Measurements from ENCODE around the gene CLCNKA. TPM values are rescaled to one million over a fixed set of nuclear protein-coding genes. Genes with fewer than 3 reads are reported as not detected.
"Not testable (repeated sequence)": the region's sequence is repeated elsewhere in the genome, so short reads cannot be mapped to it uniquely, and the experiment has no call there.

CLCNKA gene
- total RNA-seq, 1 donor from 2014 or later = not detected

GRCh38 chr1:16015960-16016901 is 5.6 kb upstream of the CLCNKA start:
- intact Hi-C loops (cut with micrococcal nuclease) = loop anchor here (10.0 kb wide), 1 partner anchor 349 kb away; the partner anchor contains the start of gene SZRD1

GRCh38 chr1:16017076-16017460 is 4.8 kb upstream of the CLCNKA start:
- intact Hi-C loops (cut with micrococcal nuclease) = loop anchor here (10.0 kb wide), 1 partner anchor 348 kb away; the partner anchor contains the start of gene SZRD1

- intact Hi-C loops (cut with micrococcal nuclease) = loop anchor here (10.0 kb wide), 1 partner anchor 347 kb away; the partner anchor contains the start of gene SZRD1
Observed at GRCh38 chr1:16017461-16018303, 4.2 kb upstream of the CLCNKA start, which contains the start of gene HSPB7. TSS of gene HSPB7 (minus strand) at chr1:16018043. CDS start at chr1:16017963, 80 bp downstream.

DNA sequence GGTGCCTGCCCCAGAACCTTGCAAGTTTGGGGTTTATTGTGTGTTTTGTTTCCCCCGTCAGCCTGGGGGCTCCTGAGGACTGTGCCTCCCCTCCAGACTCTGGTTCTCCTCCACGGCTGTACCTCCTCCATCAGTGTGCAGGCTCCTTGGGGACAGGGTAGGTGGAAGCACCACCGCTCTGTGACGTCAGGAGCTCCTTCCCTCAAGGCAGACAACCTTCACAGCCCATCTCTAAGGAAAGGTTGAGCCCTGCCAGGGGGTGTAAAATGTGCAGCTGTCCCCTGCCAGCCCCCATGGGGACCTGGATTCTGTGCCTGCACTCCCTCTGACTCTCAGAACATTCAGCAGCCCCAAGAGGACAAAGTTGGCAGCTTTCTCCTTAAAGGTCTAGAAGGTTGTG is 3.5 kb upstream of the CLCNKA start:
- intact Hi-C loops (cut with micrococcal nuclease) = loop anchor here (10.0 kb wide), 1 partner anchor 346 kb away; the partner anchor contains the start of gene SZRD1

DNA sequence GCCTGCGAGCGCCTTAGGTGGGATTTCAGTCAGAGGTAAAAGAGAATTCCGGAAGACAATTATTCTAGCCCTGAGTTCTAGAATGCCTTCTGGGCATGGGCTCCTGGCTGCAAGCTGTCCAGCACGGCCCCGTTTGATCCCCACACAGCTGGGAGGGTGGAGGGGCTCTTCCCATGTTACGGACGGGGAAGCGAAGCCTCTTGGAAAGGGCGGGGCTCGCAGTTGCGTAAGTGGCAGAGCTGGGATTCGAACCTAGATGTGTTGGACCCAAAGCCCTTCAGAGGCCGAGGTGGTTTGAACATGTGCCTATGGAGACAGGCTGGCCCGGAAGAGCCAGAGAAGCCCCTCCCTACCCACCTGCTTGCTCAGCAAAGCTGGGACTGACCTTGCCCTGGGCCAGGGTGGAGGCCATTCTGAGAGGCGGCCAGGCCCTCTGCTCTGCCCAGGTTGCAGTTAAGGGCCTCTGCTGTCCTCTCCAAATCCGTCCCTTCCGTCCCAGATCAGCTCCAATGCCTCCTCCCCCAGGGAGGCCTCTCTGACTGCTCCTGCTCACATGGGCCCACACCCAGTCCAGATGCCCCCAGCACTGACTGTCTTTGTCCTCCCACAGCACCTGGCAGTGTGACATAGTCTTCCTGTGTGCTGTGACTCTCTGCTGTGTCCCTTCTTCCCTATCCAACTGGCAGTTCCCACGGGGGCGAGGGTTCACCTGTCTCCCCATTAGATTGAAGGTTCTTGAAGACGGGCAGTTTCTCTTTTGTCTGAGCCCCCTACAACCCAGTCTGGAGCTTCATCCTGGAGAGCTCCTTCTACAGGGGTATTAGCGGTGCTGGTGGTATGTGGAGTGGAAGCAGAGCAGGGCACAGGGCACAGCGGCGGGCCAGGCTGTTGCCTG is 2.8 kb upstream of the CLCNKA start:
- intact Hi-C loops (cut with micrococcal nuclease) = loop anchor here (10.0 kb wide), 1 partner anchor 346 kb away; the partner anchor contains the start of gene SZRD1

DNA sequence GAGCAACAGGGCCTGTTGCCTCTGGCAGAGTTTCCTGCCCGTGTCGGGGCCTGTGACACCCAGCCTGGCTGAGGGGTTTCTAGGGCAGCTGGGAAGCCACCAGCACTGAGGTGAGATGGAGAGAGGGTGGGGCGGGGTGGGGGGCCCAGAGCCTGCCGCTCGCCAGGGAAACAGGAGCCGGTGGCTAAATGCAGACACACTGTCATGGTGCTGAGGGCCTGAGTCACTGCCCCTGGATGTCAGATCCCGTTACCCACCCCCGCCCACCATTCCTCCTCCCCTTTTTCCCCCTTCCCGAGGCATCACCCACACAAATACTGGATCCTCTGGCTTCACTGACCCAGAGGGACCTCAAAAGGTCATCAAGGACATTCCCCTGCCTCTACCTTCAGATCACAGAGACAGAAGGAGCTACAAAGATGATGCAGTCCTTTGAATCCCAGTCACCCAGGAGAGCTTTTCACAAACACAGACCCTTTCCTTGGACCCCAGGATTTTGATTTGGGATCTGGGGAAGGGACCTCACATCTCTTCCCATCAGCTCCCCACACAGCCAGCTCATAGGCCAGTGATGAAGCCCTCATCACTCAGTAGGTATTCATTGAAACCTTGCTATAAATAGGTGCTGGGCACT is 2.1 kb upstream of the CLCNKA start:
- intact Hi-C loops (cut with micrococcal nuclease) = loop anchor here (10.0 kb wide), 1 partner anchor 345 kb away; the partner anchor contains the start of gene SZRD1

- intact Hi-C loops (cut with micrococcal nuclease) = no loop called here
Observed at GRCh38 chr1:16020325-16020724, 1.5 kb upstream of the CLCNKA start.

- intact Hi-C loops (cut with micrococcal nuclease) = not testable (repeated sequence)
Observed at GRCh38 chr1:16020878-16021277, 958 bp upstream of the CLCNKA start.

GRCh38 chr1:16022393-16022792 is 557 bp downstream of the CLCNKA start:
- intact Hi-C loops (cut with micrococcal nuclease) = no loop called here

DNA sequence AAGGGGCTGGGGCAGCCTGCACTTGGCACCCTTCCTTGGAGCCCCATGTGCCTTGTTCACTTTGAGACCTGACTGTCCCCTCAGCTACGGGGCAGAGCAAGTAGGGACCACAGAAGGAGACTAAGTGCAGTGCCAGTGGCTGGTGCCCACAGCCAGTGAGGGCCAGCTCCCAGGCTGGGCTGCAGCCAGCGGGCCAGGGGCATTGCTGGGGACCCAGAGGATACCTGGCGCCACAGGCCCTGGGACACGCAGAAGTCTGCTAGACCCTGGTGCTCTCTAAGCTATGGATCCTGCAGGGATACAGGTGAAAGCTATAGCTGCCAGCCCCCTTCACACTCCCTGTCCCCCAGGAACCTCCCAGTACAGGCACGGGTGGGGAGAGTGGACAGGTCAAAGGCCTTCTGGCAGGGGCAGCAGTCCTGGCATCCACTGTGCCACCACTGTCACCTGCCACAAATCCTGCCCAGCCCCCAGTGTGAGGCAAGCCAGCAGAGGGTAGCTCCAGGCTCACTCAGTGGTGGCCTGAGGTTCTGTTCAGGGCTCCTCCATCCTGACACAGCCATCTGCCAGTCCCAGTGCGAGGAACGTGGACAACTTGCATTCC is 1.3 kb downstream of the CLCNKA start:
- intact Hi-C loops (cut with micrococcal nuclease) = no loop called here

GRCh38 chr1:16026302-16026701 is 4.5 kb downstream of the CLCNKA start:
- intact Hi-C loops (cut with micrococcal nuclease) = not testable (repeated sequence)

GRCh38 chr1:16026723-16027484 is 5.1 kb downstream of the CLCNKA start:
- intact Hi-C loops (cut with micrococcal nuclease) = no loop called here

DNA sequence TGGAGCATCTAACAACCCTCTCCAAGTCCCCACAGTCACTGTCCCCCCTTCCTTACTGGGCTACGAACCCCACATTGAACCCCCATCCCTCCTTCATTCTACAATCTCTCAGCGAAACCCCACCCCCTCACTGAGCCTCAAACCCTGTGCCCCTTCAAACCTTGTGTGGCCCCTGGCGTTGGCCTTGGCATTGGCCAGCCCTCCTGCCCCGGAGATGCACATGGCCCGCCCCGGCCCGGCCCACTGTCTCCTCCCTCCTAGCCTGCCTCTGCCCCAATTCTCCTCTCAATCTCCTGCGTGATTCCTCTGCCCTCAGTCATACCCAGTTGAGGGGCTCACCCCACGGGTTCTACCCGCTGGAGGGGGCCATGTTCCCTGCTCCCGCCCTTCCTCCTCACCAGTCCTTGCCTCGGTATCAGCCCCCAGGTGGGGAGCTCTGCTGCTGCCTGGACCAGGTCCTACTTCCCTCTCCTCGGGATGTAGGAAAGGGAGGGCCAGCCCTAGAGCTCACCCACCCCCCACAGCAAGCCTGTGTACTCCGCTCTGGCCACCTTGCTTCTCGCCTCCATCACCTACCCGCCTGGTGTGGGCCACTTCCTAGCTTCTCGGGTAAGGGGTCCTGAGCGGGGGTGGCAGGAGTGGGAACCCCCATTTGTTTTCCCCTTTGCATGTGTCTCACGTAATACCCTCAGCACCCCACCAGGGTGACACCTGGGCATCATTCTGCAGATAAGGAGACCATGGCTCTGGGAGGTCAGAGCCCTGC is 6.6 kb downstream of the CLCNKA start:
- intact Hi-C loops (cut with micrococcal nuclease) = no loop called here

DNA sequence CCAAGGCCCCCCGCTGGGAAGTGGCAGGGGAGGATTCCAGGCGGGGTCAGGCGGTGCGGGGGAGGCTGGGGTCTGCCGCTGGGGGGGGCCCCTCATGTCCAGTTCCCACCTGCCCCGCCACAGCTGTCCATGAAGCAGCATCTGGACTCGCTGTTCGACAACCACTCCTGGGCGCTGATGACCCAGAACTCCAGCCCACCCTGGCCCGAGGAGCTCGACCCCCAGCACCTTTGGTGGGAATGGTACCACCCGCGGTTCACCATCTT is 7.1 kb downstream of the CLCNKA start:
- intact Hi-C loops (cut with micrococcal nuclease) = not testable (repeated sequence)

DNA sequence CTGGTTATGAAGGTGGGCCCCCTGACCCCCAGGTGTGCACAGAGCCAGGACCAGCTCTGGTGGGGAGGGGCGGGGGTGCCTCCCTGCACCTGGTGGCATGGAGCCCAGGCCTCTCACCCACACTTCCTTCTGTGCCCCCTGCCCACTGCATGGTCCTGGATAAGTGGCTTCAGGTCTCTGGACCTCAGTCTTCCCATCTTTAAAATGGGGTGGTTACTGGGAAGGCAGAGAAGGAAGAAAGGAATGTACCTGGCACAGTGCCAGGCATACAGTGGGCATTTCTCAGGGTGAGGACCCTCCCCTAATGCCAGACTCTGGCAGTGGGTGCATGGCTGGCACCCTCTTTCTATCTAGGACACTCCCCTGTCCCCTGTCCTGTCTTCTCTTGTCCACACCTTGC is 7.5 kb downstream of the CLCNKA start:
- intact Hi-C loops (cut with micrococcal nuclease) = no loop called here

- intact Hi-C loops (cut with micrococcal nuclease) = no loop called here
Observed at GRCh38 chr1:16031551-16031950, 9.7 kb downstream of the CLCNKA start.

DNA sequence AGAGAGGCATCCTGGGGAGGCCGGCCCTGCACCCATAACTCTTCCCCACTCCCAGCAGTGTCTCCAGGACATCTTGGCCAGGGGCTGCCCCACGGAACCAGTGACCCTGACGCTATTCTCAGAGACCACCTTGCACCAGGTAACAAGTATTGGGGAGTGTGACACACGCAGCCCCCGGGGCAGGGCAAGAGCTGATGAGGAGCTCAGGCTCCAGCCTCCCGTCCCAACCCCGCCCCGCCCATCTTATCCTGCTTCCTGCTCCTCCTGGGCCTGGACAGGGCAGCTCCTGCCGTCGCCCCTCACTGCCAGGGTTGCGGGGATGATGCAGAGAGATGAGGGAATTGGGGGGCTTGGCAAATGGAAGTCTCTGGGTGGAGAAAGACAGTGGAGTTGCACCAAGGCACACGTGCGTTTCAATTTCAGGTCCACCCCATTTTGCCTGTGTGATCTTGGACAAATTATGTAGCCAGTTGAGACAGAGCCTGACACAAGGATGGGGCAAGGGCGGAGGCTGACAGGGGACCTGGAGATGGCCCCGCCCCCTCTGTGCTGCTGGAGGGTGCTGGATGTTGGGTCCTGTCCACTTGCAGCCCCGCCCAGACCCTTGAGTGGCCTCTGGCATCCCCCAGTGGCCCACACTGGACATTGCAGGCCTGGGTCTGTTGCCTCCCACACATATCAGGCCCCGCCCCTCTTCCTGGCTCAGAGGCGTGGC is 10.7 kb downstream of the CLCNKA start:
- intact Hi-C loops (cut with micrococcal nuclease) = loop anchor here (1.0 kb wide), 2 partner anchors 229 to 240 kb away; no protein-coding TSS in a partner anchor

All from T-helper 1 cell treated with Interleukin-12 subunit alpha and Interleukin-12 subunit beta and Interleukin-4 antibody, amounts not matched to agents 30 ng/mL and 1 ng/mL, for 36 hours (primary cell).